ENCODE results near the gene HBG1.

The HBG1 gene

GRCh38 chr11:5289696-5290095, 40.0 kb upstream of the HBG1 start:
- H3K4me3 ChIP-seq (replicated peaks; ENCODE audit: low read depth, low read length), result no peak overlapping the region
- TF ChIP-seq CTCF (IDR thresholded peaks at IDR 0.05; ENCODE audit: low read depth, low read length, missing control alignments), result no peak
- no peak for DNase-seq (ENCODE audit: extremely low read depth, low read depth)

GRCh38 chr11:5288906-5289550, 39.4 kb upstream of the HBG1 start:
- DNase-seq (ENCODE audit: extremely low read depth, low read depth), result no peak
- no peak for TF ChIP-seq CTCF (IDR thresholded peaks at IDR 0.05; ENCODE audit: low read depth, low read length, missing control alignments)
- H3K4me3 ChIP-seq (replicated peaks; ENCODE audit: low read depth, low read length), result no peak overlapping the region

GRCh38 chr11:5288108-5288905, 38.6 kb upstream of the HBG1 start:
- no peak for TF ChIP-seq CTCF (IDR thresholded peaks at IDR 0.05; ENCODE audit: low read depth, low read length, missing control alignments)
- DNase-seq (ENCODE audit: extremely low read depth, low read depth), result no peak

GRCh38 chr11:5286901-5287300, 37.2 kb upstream of the HBG1 start:
- H3K4me3 ChIP-seq (replicated peaks; ENCODE audit: low read depth, low read length), result no peak overlapping the region
- TF ChIP-seq CTCF (IDR thresholded peaks at IDR 0.05; ENCODE audit: low read depth, low read length, missing control alignments), result no peak
- no peak for DNase-seq (ENCODE audit: extremely low read depth, low read depth)

More at GRCh38 chr11:5288108-5288905, 38.6 kb upstream of the HBG1 start:
- H3K4me3 ChIP-seq (replicated peaks; ENCODE audit: low read depth, low read length), result no peak overlapping the region

GRCh38 chr11:5286351-5286750, 36.7 kb upstream of the HBG1 start:
- TF ChIP-seq CTCF (IDR thresholded peaks at IDR 0.05; ENCODE audit: low read depth, low read length, missing control alignments), result no peak
- no peak for DNase-seq (ENCODE audit: extremely low read depth, low read depth)

GRCh38 chr11:5285703-5286340, 36.2 kb upstream of the HBG1 start:
- no peak for TF ChIP-seq CTCF (IDR thresholded peaks at IDR 0.05; ENCODE audit: low read depth, low read length, missing control alignments)
- no peak overlapping the region for H3K4me3 ChIP-seq (replicated peaks; ENCODE audit: low read depth, low read length)
- no peak for DNase-seq (ENCODE audit: extremely low read depth, low read depth)

More at GRCh38 chr11:5286351-5286750, 36.7 kb upstream of the HBG1 start:
- H3K4me3 ChIP-seq (replicated peaks; ENCODE audit: low read depth, low read length), result no peak overlapping the region

Data from HFF-Myc (cell line).